ENCODE results near the gene MARK4. TPM values are rescaled to one million over a fixed set of nuclear protein-coding genes. Genes with fewer than 3 reads are reported as not detected.
A peak's percentile ranks its signal among the peaks of the same experiment; 100 is the strongest.

Gene MARK4
- total RNA-seq, 3 donors from 2014 or later: 11.0 to 20.0 (median 19.2) TPM

- peaks cover 0 to 14% of the 10 kb centered on the region in 2 donors for H3K4me1 ChIP-seq
- intact Hi-C loops (cut with DNase I; ENCODE audit: low total_unique reads): loop anchor here (10.0 kb wide), 1 partner anchor 1705 kb away; no protein-coding TSS in a partner anchor
- DNase-seq (ENCODE audit: low spot score in 2 of 2): no peak
These were observed 1.6 kb upstream of the MARK4 start for GRCh38 chr19:45249261-45250033.

DNA sequence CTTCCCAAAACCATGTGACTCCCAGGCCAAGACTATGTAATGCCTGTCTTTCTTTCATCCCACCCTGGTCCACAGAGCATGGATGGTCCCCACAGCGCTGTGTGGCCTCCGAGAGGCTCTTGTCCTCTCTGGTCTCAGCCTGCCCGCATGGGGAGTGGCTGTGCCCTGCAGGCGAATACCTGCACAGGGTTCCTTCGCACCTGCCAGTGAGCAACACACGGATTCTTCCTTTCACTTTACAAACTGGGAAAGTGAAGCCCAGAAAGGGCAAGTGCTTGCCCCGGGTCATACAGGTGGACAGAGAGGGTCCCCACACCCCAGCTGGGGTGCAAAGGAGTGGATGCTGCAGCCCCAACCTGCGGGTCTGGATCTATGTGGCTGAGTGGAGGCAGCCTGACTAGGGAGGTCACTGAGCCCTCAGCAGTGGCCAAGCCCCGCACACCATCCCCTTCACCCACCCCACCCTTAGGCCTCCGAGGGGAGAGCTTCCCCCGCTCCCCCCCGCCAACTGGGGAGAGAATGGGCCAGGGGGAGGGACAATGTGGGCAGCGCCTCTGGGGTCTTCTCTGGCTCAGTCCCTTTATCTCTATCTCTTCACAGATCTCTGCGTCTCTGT lies 747 bp upstream of the MARK4 start:
- H3K9me3 ChIP-seq: no peaks in the 10 kb centered on the region
- H3K4me3 ChIP-seq: peak overlapping the region; percentile 94 to 99 (median 97)
- peak overlapping the region; percentile 88 for H3K27ac ChIP-seq
- no peak for DNase-seq (ENCODE audit: low spot score in 2 of 2)
- intact Hi-C loops (cut with DNase I; ENCODE audit: low total_unique reads): no loop called here
- no peaks in the 10 kb centered on the region for H3K27me3 ChIP-seq
- TF ChIP-seq POLR2AphosphoS5 (IDR thresholded peaks at IDR 0.05): no peak
- no peak for TF ChIP-seq POLR2A (IDR thresholded peaks at IDR 0.05)
- TF ChIP-seq CTCF (IDR thresholded peaks at IDR 0.05): no peak
- peaks cover 0 to 17% of the 10 kb centered on the region in 2 donors for H3K4me1 ChIP-seq
- no peaks in the 10 kb centered on the region for H3K36me3 ChIP-seq

More at GRCh38 chr19:45249261-45250033, 1.6 kb upstream of the MARK4 start:
- H3K27ac ChIP-seq: no peak overlapping the region
- no peak overlapping the region for H3K4me3 ChIP-seq
- no peaks in the 10 kb centered on the region for H3K9me3 ChIP-seq
- no peaks in the 10 kb centered on the region for H3K36me3 ChIP-seq
- no peaks in the 10 kb centered on the region for H3K27me3 ChIP-seq
- TF ChIP-seq CTCF (IDR thresholded peaks at IDR 0.05) (no peak), POLR2AphosphoS5 (IDR thresholded peaks at IDR 0.05) (no peak), POLR2A (IDR thresholded peaks at IDR 0.05) (no peak)

DNA sequence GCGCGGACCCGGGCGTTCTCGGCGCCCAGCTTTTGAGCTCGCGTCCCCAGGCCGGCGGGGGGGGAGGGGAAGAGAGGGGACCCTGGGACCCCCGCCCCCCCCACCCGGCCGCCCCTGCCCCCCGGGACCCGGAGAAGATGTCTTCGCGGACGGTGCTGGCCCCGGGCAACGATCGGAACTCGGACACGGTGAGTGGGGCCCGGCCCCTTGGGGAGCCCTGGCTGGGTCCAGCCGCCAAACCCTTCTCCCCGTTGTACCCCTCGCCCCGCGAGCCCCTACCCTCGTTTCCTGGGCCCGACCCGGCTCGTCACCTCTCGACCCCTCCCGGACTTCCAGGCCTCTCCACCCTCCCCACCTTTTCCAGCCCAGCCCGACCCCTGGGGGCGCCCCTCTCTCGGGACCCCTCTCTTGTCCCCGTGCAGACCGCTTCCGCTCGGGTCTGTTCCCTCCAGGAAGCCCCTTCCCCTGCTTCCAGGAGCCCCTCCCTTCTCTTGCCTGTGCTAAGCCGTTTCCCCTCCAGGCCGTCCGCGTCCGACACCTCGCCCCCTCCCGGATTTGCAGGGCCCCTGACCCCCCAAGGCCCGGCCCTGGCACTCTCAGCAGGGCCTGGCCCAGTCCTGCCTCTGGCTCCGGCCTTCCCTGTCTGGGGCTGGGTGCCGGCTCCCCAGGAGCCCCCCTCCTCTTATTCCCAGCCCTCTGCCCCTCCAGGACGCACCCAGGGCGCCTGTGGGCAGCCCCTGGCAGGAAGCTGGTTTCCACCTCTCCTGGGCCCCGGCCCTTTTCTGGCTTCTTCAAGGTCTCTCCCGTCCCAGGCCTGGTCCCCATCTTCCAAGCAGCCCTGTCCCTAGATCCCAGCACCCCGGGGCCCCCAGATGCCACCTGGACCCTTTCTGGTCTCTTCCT lies 632 bp downstream of the MARK4 start:
- intact Hi-C loops (cut with DNase I; ENCODE audit: low total_unique reads): no loop called here

DNA sequence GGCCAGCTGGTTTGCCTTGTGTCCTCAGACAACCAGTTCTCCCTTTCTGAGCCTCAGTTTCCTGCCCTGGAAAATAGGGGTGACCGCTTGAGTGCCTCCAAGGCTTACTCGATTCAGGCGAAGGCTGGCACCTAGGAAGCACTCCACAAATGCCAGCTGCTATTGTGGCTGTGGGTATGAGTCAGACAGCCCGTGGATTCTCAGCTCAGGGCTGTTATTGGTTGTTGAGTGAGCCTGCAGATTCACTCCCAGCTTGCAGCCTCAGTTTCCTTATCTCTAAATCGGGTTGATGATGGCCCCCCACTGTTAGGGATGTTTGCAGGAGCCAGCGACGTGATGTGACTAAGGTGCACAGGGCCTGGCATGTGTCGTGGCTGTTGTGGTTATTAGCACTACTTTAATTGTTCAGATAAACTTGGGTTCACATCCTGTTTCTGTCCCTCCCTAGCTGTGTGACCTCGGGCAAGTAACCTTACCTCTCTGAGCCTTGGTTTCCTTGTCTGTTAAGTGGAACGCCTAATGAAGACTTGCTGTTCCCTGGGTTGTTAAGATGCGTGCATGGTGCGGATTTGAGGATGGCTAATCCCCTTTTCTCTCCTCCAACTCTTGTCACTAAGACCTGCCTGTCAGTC lies 2.4 kb downstream of the MARK4 start:
- H3K4me1 ChIP-seq: peaks cover 0 to 17% of the 10 kb centered on the region in 2 donors
- H3K27me3 ChIP-seq: no peaks in the 10 kb centered on the region
- TF ChIP-seq POLR2A (IDR thresholded peaks at IDR 0.05): no peak
- no peak for TF ChIP-seq CTCF (IDR thresholded peaks at IDR 0.05)
- TF ChIP-seq POLR2AphosphoS5 (IDR thresholded peaks at IDR 0.05): no peak
- no peaks in the 10 kb centered on the region for H3K9me3 ChIP-seq
- H3K36me3 ChIP-seq: no peaks in the 10 kb centered on the region
- intact Hi-C loops (cut with DNase I; ENCODE audit: low total_unique reads): no loop called here
- DNase-seq (ENCODE audit: low spot score in 2 of 2): no peak
- peak overlapping the region; percentile 33 to 52 for H3K27ac ChIP-seq
- peak overlapping the region in 1 of 3 donors; percentile 99 for H3K4me3 ChIP-seq

More for the DNA sequence above, 632 bp downstream of the MARK4 start:
- H3K9me3 ChIP-seq: no peaks in the 10 kb centered on the region
- H3K4me3 ChIP-seq: peak overlapping the region; percentile 94 to 99 (median 97)
- DNase-seq (ENCODE audit: low spot score in 2 of 2): no peak
- peaks cover 0 to 17% of the 10 kb centered on the region in 2 donors for H3K4me1 ChIP-seq
- H3K27me3 ChIP-seq: no peaks in the 10 kb centered on the region
- H3K27ac ChIP-seq: peak overlapping the region; percentile 88
- TF ChIP-seq POLR2A (IDR thresholded peaks at IDR 0.05): no peak
- TF ChIP-seq CTCF (IDR thresholded peaks at IDR 0.05): no peak
- TF ChIP-seq POLR2AphosphoS5 (IDR thresholded peaks at IDR 0.05): no peak
- H3K36me3 ChIP-seq: no peaks in the 10 kb centered on the region
